CD4-positive, alpha-beta T cell (primary cell): ENCODE measurements around the gene SND1. TPM values are rescaled to one million over a fixed set of nuclear protein-coding genes. Genes with fewer than 3 reads are reported as not detected.

Source experiments
- ATAC-seq: fragments of 200-7000 bp; cut with Tn5 transposase; one replicate; pipeline ENCODE4 v1.10.0; 2022; ENCODE audit warnings: mild to moderate bottlenecking; ENCODE audit not compliant: poor library complexity
- CTCF ChIA-PET: fragments of 350-600 bp; sonication (Branson Sonifier 250); formaldehyde crosslinking; loops from one replicate; lab custom pipeline; 2021; ENCODE audit warnings: antibody characterized with exemption, inconsistent platforms; lab: Charles Lee
- POLR2A ChIA-PET: fragments of 350-600 bp; sonication (Branson Sonifier 250); formaldehyde crosslinking; loops from one replicate; lab custom pipeline; 2021; ENCODE audit warnings: antibody characterized with exemption, inconsistent platforms; lab: Charles Lee
- DNase-seq, 14 experiments: peaks; one replicate each; pipeline ENCODE4 v3.0.0-alpha.2; 2013 to 2020; ENCODE audit warnings: mixed read lengths in 2 of 14
- H3K27ac ChIP-seq, 2 donors: one replicate each; pipeline versions ENCODE4 v1.5.1 to v1.7.0; 2013; ENCODE audit warnings: low read length in 2 of 2, low read depth in 1 of 2, mild to moderate bottlenecking in 1 of 2
- H3K27me3 ChIP-seq, 2 experiments: 1 replicate in 1 of 2; 2 replicates in 1 of 2; pipeline versions ENCODE4 v1.6.1 to v1.7.0; 2013; ENCODE audit warnings: low read length in 2 of 2, control low read depth in 1 of 2, mild to moderate bottlenecking in 1 of 2, moderate library complexity in 1 of 2; ENCODE audit not compliant: insufficient read depth in 2 of 2, control insufficient read depth in 1 of 2
- H3K36me3 ChIP-seq: one replicate; pipeline ENCODE4 v1.6.1; 2013; ENCODE audit warnings: low read length, control low read depth; ENCODE audit not compliant: insufficient read depth
- H3K4me1 ChIP-seq: one replicate; pipeline ENCODE4 v1.6.1; 2013; ENCODE audit warnings: low read length, control low read depth; ENCODE audit not compliant: insufficient read depth
- H3K4me3 ChIP-seq: one replicate; pipeline ENCODE4 v1.5.1; 2013; ENCODE audit warnings: mild to moderate bottlenecking, low read length, moderate library complexity
- H3K9me3 ChIP-seq, 2 experiments: 1 replicate in 1 of 2; 2 replicates in 1 of 2; pipeline versions ENCODE4 v1.6.1 to v1.7.0; 2013; ENCODE audit warnings: low read length in 2 of 2, mild to moderate bottlenecking in 2 of 2, control low read depth in 1 of 2, moderate library complexity in 1 of 2; ENCODE audit not compliant: control insufficient read depth in 1 of 2, insufficient read depth in 1 of 2
- H3K27ac Mint-ChIP-seq: one replicate; pipeline ENCODE4 v1.8.0; 2020; ENCODE audit warnings: mixed read lengths
- H3K27me3 Mint-ChIP-seq: one replicate; pipeline ENCODE4 v1.8.0; 2021; ENCODE audit warnings: mixed read lengths
- H3K36me3 Mint-ChIP-seq: one replicate; pipeline ENCODE4 v1.8.0; 2021; ENCODE audit warnings: low read depth, mixed read lengths
- H3K4me1 Mint-ChIP-seq: one replicate; pipeline ENCODE4 v1.8.0; 2021; ENCODE audit warnings: low read depth, mixed read lengths
- H3K4me3 Mint-ChIP-seq: one replicate; pipeline ENCODE4 v1.8.0; 2020; ENCODE audit warnings: mild to moderate bottlenecking, mixed read lengths
- H3K9me3 Mint-ChIP-seq: one replicate; pipeline ENCODE4 v1.8.0; 2020; ENCODE audit warnings: mixed read lengths
- intact Hi-C, 2 experiments: fragments of 100-400 bp; cut with DNase I in 1 of 2; cut with micrococcal nuclease in 1 of 2; formaldehyde crosslinking; loops; one replicate each; pipeline versions ENCODE4 v1.15.1 to v1.9.0; 2023 to 2025; cut with DNase I, micrococcal nuclease
- total RNA-seq, 174 experiments: library from RNA in 2 of 174; stranded (reverse) in 2 of 174; gene quantifications; one replicate each; pipeline ENCODE4 v1.2.3 and lab custom pipeline; 2021 to 2026
- TF ChIP-seq, protein P1 (sequence below): fragments of 200-600 bp; IDR thresholded peaks from one replicate; pipeline ENCODE4 v1.8.0; 2022; ENCODE audit warnings: antibody characterized with exemption, mild to moderate bottlenecking

SND1 gene
- total RNA-seq, 2 experiments from 2014 or later = 104 to 113 TPM

DNA sequence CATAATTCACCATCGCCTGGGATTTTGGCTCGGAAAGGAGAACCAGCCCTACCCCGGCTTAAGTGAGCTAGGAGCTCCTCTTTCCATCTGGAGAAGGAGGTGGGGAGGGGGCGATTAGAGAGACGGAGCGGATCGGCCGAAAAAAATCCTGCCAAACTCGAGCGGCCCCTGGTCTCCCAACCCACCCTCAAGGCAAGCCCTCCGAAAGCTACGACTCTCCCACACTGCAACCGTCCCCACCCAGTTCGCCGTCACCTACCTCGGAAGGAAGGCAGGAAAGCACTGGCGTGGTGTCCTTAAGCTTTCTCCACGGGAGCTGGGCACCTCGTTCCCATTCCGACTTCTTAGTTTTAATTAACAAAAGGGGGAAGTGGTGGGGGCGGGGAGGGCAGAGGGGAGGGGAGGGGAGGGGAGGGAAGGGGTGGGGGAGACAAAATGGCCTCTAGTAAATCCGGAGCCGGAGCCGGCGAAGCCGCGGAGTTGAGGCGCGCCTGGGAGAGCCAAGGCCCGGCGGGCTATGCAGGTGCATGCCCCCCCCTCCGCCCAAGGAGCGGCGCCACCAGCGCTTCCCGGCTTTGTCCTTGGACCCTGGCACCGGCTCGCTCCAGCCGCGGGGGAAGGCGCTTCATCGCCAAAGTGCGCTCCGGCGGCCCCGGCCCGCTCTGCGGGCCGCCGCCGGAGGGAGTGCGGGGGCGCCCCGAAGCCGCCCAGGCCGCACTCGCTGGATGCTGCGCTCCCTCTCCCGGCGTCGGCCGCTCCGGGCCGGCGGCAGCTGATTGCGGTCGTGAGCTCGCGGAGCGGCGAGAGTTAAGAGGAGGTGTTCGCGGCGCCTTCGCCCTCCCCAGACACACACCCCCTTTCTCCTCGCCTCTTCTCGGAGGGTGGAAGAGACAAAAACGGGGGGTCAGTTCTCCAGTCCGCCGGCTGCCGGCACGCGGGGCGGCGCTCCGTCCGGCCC, 378.9 kb downstream of the SND1 start, which contains the start of gene LRRC4:
LRRC4 (minus strand) TSS at position 784 of the 958 bp plus-strand sequence. CDS start 797 bp downstream, outside the sequence.
- ChIA-PET POLR2A (interaction anchor here (1.0 to 1.2 kb wide), 2 partner anchors 24 to 78 kb away, joined by 3 read pairs; no protein-coding TSS in a partner anchor), CTCF (no interaction called here)
- Mint-ChIP-seq H3K9me3 (no peaks in the 10 kb centered on the region), H3K27ac (peak within 1 kb of the TSS; percentile 64), H3K27me3 (no peaks in the 10 kb centered on the region), H3K4me1 (peaks cover 35% of the 10 kb centered on the region), H3K36me3 (peaks cover 4% of the 10 kb centered on the region), H3K4me3 (peak within 1 kb of the TSS; percentile 94)
- Histone ChIP-seq H3K27me3 (peaks cover 0 to 10% of the 10 kb centered on the region in 2 experiments), H3K4me1 (peaks cover 23% of the 10 kb centered on the region), H3K9me3 (peaks cover 0 to 6% of the 10 kb centered on the region in 2 experiments), H3K27ac (no peak within 1 kb of the TSS), H3K36me3 (peaks cover 6% of the 10 kb centered on the region), H3K4me3 (peak within 1 kb of the TSS; percentile 44)
- intact Hi-C loops = loop anchor here in 1 of 2 experiments (10.0 kb wide), 1 partner anchor 326 kb away; no protein-coding TSS in a partner anchor
- TF ChIP-seq, protein P1, sequence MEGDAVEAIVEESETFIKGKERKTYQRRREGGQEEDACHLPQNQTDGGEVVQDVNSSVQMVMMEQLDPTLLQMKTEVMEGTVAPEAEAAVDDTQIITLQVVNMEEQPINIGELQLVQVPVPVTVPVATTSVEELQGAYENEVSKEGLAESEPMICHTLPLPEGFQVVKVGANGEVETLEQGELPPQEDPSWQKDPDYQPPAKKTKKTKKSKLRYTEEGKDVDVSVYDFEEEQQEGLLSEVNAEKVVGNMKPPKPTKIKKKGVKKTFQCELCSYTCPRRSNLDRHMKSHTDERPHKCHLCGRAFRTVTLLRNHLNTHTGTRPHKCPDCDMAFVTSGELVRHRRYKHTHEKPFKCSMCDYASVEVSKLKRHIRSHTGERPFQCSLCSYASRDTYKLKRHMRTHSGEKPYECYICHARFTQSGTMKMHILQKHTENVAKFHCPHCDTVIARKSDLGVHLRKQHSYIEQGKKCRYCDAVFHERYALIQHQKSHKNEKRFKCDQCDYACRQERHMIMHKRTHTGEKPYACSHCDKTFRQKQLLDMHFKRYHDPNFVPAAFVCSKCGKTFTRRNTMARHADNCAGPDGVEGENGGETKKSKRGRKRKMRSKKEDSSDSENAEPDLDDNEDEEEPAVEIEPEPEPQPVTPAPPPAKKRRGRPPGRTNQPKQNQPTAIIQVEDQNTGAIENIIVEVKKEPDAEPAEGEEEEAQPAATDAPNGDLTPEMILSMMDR = no peak
- peak; percentile 11 for ATAC-seq
- peak in 6 of 14 experiments; percentile 8 to 57 (median 16) for DNase-seq

DNA sequence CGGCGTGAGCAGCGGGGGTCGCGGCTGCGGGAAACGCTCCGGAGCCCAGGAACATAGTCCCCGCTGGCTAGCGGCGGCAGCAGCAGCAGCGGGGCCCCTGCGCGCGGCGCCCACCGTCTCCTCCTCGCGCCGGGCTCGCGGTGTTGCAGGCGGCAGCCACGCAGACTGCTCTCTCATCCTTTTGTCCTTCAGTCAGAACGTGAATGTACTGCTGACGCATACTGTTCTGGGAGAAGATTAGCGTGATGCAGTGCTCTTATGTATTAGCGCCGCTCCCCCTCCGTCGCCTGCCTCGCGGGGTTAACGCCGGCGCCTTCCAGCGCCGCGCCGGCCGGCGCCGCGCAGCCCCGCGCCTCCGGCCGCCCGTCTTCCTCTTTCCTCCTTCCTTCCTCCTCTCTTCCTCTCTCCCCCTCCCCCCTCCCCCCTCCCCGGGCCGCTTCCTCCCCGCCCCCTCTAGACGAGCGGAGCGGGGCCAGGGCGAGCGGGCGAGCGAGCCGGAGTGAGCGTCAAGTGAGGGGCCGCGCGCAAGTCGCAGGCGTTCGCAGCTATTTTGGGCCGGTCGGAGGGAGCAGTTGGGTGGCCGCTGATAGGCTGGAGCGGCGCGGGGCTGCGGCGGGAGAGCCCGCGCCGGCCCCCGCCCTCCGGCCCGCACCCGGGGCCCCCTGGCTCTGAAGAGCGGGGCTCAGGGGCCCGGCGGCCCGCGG, 380.1 kb downstream of the SND1 start:
- TF ChIP-seq, protein P1 = no peak
- Histone ChIP-seq H3K36me3 (peaks cover 6% of the 10 kb centered on the region), H3K4me1 (peaks cover 23% of the 10 kb centered on the region), H3K4me3 (peak overlapping the region; percentile 20), H3K9me3 (peaks cover 0 to 6% of the 10 kb centered on the region in 2 experiments), H3K27me3 (peaks cover 0 to 10% of the 10 kb centered on the region in 2 experiments), H3K27ac (no peak overlapping the region)
- Mint-ChIP-seq H3K4me1 (peaks cover 30% of the 10 kb centered on the region), H3K4me3 (peak overlapping the region; percentile 94), H3K36me3 (peaks cover 4% of the 10 kb centered on the region), H3K9me3 (no peaks in the 10 kb centered on the region), H3K27ac (peak overlapping the region; percentile 64), H3K27me3 (no peaks in the 10 kb centered on the region)
- ChIA-PET POLR2A (interaction anchor here (1.0 kb wide), 1 partner anchor 23 kb away, joined by 3 read pairs; no protein-coding TSS in a partner anchor), CTCF (no interaction called here)
- ATAC-seq (peak; percentile 92), DNase-seq (peak; percentile 10 to 78 (median 37))
- intact Hi-C loops = loop anchor here in 1 of 2 experiments (10.0 kb wide), 1 partner anchor 327 kb away; no protein-coding TSS in a partner anchor

DNA sequence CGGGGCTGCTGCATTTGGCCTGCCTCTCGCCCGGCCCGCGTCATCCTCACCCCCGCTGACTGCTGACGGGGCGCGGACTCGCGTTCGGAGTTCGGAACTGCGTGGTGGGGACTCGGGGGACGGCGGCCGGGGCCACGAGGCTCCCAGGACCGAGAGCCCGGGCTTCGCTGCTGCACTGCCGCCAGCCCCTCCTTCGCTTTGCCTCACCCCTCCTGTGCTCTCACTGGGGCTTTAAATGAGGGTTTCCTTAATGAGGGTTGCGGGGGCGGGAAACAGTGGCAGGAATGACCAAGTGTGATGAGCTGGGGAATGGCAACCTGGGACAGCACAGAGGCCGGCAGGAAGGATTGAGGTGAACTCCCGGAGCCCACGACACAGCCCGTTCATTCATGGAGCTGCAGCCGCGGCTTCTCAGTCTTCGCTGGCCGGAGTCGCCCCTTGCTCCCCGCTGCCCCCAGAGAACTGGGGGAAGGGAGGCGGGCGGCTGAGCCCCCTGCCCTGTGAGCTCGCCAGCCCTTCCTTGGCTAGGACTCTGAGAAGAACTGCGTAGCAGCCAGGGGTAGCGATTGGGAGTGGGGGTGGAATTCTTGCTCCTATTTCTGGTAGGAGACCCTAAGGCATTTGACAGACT, 380.7 kb downstream of the SND1 start:
- peak in 3 of 14 experiments; percentile 8 to 25 (median 25) for DNase-seq
- H3K4me3 Mint-ChIP-seq = peak overlapping the region; percentile 68
- ChIA-PET POLR2A (no interaction called here), CTCF (no interaction called here)
- peaks cover 23% of the 10 kb centered on the region for H3K4me1 ChIP-seq
- no peaks in the 10 kb centered on the region for H3K27me3 Mint-ChIP-seq
- no peak overlapping the region for H3K4me3 ChIP-seq
- peaks cover 0 to 10% of the 10 kb centered on the region in 2 experiments for H3K27me3 ChIP-seq
- TF ChIP-seq, protein P1 = no peak
- peaks cover 0 to 6% of the 10 kb centered on the region in 2 experiments for H3K9me3 ChIP-seq
- no peaks in the 10 kb centered on the region for H3K9me3 Mint-ChIP-seq
- intact Hi-C loops = loop anchor here in 1 of 2 experiments (10.0 kb wide), 1 partner anchor 328 kb away; no protein-coding TSS in a partner anchor
- no peak overlapping the region for H3K27ac Mint-ChIP-seq
- H3K36me3 ChIP-seq = peaks cover 5% of the 10 kb centered on the region
- no peak for ATAC-seq
- H3K36me3 Mint-ChIP-seq = peaks cover 4% of the 10 kb centered on the region
- H3K4me1 Mint-ChIP-seq = peaks cover 24% of the 10 kb centered on the region
- no peak overlapping the region for H3K27ac ChIP-seq
